Neural cell (in vitro differentiated cells): ENCODE results near the gene RSPH9. TPM values are rescaled to one million over a fixed set of nuclear protein-coding genes. Genes with fewer than 3 reads are reported as not detected.

Source experiments
- H2AFZ ChIP-seq: fragments of 200-600, 300-800 bp; sonication (generic), shearing (Covaris generic); 2 replicates; pipeline ENCODE4 v1.6.0; 2014; ENCODE audit warnings: low read depth, mild to moderate bottlenecking, antibody characterized with exemption, low read length, moderate library complexity
- H3F3A ChIP-seq: fragments of 200-600 bp; shearing (Covaris generic); 2 replicates; pipeline ENCODE4 v1.6.1; 2016; ENCODE audit warnings: mild to moderate bottlenecking, moderate library complexity, mixed read lengths, antibody characterized with exemption, low read length; ENCODE audit not compliant: insufficient read depth, poor library complexity, severe bottlenecking
- H3K27ac ChIP-seq: fragments of 200-600, 300-800 bp; sonication (generic), shearing (Covaris generic); 2 replicates; pipeline ENCODE4 v1.5.1; 2014; ENCODE audit warnings: mild to moderate bottlenecking, low read length, moderate library complexity
- H3K27me3 ChIP-seq: fragments of 300-800, 200-600 bp; sonication (generic), shearing (Covaris generic); 2 replicates; pipeline ENCODE4 v1.6.0; 2014; ENCODE audit warnings: mild to moderate bottlenecking, low read depth, low read length, moderate library complexity; ENCODE audit not compliant: insufficient read depth
- H3K36me3 ChIP-seq: fragments of 300-800, 200-600 bp; sonication (generic), shearing (Covaris generic); 2 replicates; pipeline ENCODE4 v1.5.1; 2014; ENCODE audit warnings: mild to moderate bottlenecking, antibody characterized with exemption, low read length, moderate library complexity; ENCODE audit not compliant: insufficient read depth
- H3K4me2 ChIP-seq: fragments of 300-800, 200-600 bp; sonication (generic), shearing (Covaris generic); 2 replicates; pipeline ENCODE4 v1.6.0; 2014; ENCODE audit warnings: mild to moderate bottlenecking, low read length
- H3K4me3 ChIP-seq: fragments of 300-800, 200-600 bp; sonication (generic), shearing (Covaris generic); 2 replicates; pipeline ENCODE4 v1.5.1; 2014; ENCODE audit warnings: mild to moderate bottlenecking, low read length, moderate library complexity
- H3K79me2 ChIP-seq: fragments of 200-600 bp; shearing (Covaris generic); replicated peaks from 2 replicates; pipeline ENCODE4 v1.6.0; 2014; ENCODE audit warnings: mild to moderate bottlenecking, low read length, moderate library complexity; ENCODE audit not compliant: insufficient read depth
- H3K9ac ChIP-seq: fragments of 300-800, 200-600 bp; sonication (generic), shearing (Covaris generic); 2 replicates; pipeline ENCODE4 v1.6.1; 2016; ENCODE audit warnings: mild to moderate bottlenecking, low read length, mixed read lengths
- H3K9me2 ChIP-seq: fragments of 200-600 bp; shearing (Covaris generic); 2 replicates; pipeline ENCODE4 v1.6.1; 2016; ENCODE audit warnings: mild to moderate bottlenecking, low read length, mixed read lengths; ENCODE audit not compliant: insufficient read depth
- H3K9me3 ChIP-seq: fragments of 200-600, 300-800 bp; sonication (generic), shearing (Covaris generic); 2 replicates; pipeline ENCODE4 v1.6.1; 2016; ENCODE audit warnings: mild to moderate bottlenecking, mixed run types, low read length, moderate library complexity, mixed read lengths
- H4K20me1 ChIP-seq: fragments of 200-600 bp; shearing (Covaris generic); 2 replicates; pipeline ENCODE4 v1.6.1; 2016; ENCODE audit warnings: mild to moderate bottlenecking, mixed run types; ENCODE audit not compliant: insufficient read depth
- CTCF ChIP-seq: fragments of 450-650 bp; IDR thresholded peaks from 2 replicates; pipeline ENCODE4 v1.5.1; 2014; ENCODE audit warnings: antibody characterized with exemption, mild to moderate bottlenecking, moderate library complexity; ENCODE audit not compliant: poor library complexity, severe bottlenecking
- EP300 ChIP-seq: fragments of 450-650 bp; conservative IDR thresholded peaks from 2 replicates; pipeline ENCODE4 v1.6.1; 2014; ENCODE audit warnings: antibody characterized with exemption, mild to moderate bottlenecking, moderate library complexity; ENCODE audit not compliant: poor library complexity, severe bottlenecking
- EZH2 ChIP-seq: fragments of 200-600, 300-800 bp; shearing (Covaris generic), sonication (generic); IDR thresholded peaks from 2 replicates; pipeline ENCODE4 v1.6.1; 2014; ENCODE audit warnings: antibody characterized with exemption, low read length, borderline replicate concordance, mild to moderate bottlenecking; ENCODE audit not compliant: insufficient read depth, poor library complexity, severe bottlenecking
- MXI1 ChIP-seq: fragments of 450-650 bp; conservative IDR thresholded peaks from 2 replicates; pipeline ENCODE4 v1.6.1; 2014; ENCODE audit warnings: antibody characterized with exemption, mild to moderate bottlenecking; ENCODE audit not compliant: poor library complexity, severe bottlenecking
- POLR2AphosphoS5 ChIP-seq: IDR thresholded peaks from 2 replicates; pipeline ENCODE4 v1.6.1; 2012
- RAD21 ChIP-seq: fragments of 450-650 bp; conservative IDR thresholded peaks from 2 replicates; pipeline ENCODE4 v1.6.1; 2014; ENCODE audit warnings: antibody characterized with exemption, mild to moderate bottlenecking, moderate library complexity
- SMC3 ChIP-seq: fragments of 450-650 bp; conservative IDR thresholded peaks from 2 replicates; pipeline ENCODE4 v1.6.1; 2014; ENCODE audit warnings: antibody characterized with exemption, mild to moderate bottlenecking, moderate library complexity; ENCODE audit not compliant: poor library complexity
- TAF1 ChIP-seq: IDR thresholded peaks from 2 replicates; pipeline ENCODE4 v1.6.1; 2012; ENCODE audit warnings: low read depth
- polyA plus RNA-seq: library from polyadenylated mRNA; depleted of rRNA; stranded (reverse); fragments of >200 nt; gene quantifications from 2 replicates; pipeline ENCODE4 v1.2.3, GENCODE V29; 2014
- TF ChIP-seq, protein P1 (sequence below): IDR thresholded peaks from 2 replicates; pipeline ENCODE4 v1.6.1; 2012; ENCODE audit warnings: borderline replicate concordance

Gene RSPH9
- polyA plus RNA-seq, 1 donor from 2014 or later: 0.88 TPM

DNA sequence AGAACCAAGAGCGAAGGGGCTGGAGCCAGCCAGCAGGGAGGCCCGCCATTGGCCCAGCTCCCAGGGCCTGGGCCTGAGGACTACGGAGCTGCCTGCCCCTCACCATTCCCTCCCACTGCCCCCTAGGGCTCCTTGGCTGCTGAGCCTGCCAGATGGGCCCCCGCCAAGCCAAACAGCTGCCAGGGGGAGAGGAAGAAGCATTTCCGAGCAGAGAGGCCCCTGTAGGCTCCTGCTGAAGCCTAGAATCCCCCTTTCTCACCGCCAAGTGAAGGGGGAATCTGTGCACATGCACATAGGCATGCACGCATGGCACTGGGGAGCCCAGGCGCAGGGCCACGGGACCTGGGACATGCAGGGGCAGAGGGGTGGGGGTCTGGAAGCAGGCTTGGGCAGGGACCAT lies 71.3 kb downstream of the RSPH9 start (continued):
- TF ChIP-seq MXI1 (no peak), EZH2 (no peak)

DNA sequence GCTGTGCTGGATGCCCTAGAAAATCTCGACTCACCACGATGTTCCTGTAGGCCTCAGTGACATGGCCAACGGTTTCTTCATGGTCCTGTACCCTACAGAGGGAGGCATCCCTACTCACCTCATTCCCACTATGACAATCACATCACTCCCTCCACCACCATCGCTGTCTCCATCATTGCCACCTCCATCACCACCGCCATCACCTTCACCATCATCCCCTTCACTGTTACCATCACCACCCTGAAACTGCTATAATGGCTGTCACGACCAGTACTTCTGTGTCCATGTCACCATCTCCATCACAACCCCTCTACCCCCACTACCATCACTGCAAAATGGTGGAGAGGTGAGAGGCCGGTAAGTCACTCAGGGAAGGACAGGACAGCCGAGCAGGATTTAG lies 72.6 kb downstream of the RSPH9 start:
- Histone ChIP-seq H4K20me1 (no peaks in the 10 kb centered on the region), H3K4me3 (no peak overlapping the region), H3K79me2 (no peaks in the 10 kb centered on the region), H3K36me3 (no peaks in the 10 kb centered on the region), H3K27me3 (no peaks in the 10 kb centered on the region), H3K9me2 (no peaks in the 10 kb centered on the region), H3K9me3 (no peaks in the 10 kb centered on the region), H3K9ac (no peak overlapping the region), H2AFZ (no peak overlapping the region), H3K27ac (no peak overlapping the region), H3F3A (no peaks in the 10 kb centered on the region), H3K4me2 (no peak overlapping the region)
- TF ChIP-seq, protein P1, sequence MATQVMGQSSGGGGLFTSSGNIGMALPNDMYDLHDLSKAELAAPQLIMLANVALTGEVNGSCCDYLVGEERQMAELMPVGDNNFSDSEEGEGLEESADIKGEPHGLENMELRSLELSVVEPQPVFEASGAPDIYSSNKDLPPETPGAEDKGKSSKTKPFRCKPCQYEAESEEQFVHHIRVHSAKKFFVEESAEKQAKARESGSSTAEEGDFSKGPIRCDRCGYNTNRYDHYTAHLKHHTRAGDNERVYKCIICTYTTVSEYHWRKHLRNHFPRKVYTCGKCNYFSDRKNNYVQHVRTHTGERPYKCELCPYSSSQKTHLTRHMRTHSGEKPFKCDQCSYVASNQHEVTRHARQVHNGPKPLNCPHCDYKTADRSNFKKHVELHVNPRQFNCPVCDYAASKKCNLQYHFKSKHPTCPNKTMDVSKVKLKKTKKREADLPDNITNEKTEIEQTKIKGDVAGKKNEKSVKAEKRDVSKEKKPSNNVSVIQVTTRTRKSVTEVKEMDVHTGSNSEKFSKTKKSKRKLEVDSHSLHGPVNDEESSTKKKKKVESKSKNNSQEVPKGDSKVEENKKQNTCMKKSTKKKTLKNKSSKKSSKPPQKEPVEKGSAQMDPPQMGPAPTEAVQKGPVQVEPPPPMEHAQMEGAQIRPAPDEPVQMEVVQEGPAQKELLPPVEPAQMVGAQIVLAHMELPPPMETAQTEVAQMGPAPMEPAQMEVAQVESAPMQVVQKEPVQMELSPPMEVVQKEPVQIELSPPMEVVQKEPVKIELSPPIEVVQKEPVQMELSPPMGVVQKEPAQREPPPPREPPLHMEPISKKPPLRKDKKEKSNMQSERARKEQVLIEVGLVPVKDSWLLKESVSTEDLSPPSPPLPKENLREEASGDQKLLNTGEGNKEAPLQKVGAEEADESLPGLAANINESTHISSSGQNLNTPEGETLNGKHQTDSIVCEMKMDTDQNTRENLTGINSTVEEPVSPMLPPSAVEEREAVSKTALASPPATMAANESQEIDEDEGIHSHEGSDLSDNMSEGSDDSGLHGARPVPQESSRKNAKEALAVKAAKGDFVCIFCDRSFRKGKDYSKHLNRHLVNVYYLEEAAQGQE: no peak
- TF ChIP-seq RAD21 (no peak), EP300 (no peak), POLR2AphosphoS5 (no peak), CTCF (no peak), SMC3 (no peak), EZH2 (no peak), TAF1 (no peak), MXI1 (no peak)

GRCh38 chr6:43717822-43718221 lies 73.0 kb downstream of the RSPH9 start:
- H3K4me2 ChIP-seq: no peak overlapping the region
- no peak overlapping the region for H2AFZ ChIP-seq
- H3K27me3 ChIP-seq: no peaks in the 10 kb centered on the region
- H3K4me3 ChIP-seq: no peak overlapping the region
- H3K79me2 ChIP-seq: no peaks in the 10 kb centered on the region
- no peaks in the 10 kb centered on the region for H3F3A ChIP-seq
- no peaks in the 10 kb centered on the region for H4K20me1 ChIP-seq
- H3K36me3 ChIP-seq: no peaks in the 10 kb centered on the region
- no peaks in the 10 kb centered on the region for H3K9me2 ChIP-seq
- TF ChIP-seq SMC3 (no peak), EP300 (no peak), EZH2 (no peak), POLR2AphosphoS5 (no peak), CTCF (no peak), RAD21 (no peak), MXI1 (no peak), TAF1 (no peak)
- TF ChIP-seq, protein P1: no peak
- H3K27ac ChIP-seq: no peak overlapping the region
- H3K9me3 ChIP-seq: no peaks in the 10 kb centered on the region
- no peak overlapping the region for H3K9ac ChIP-seq
